ENCODE data around the gene TRAK1.
A peak's percentile ranks its signal among the peaks of the same experiment; 100 is the strongest.
"Not testable (repeated sequence)": the region's sequence is repeated elsewhere in the genome, so short reads cannot be mapped to it uniquely, and the experiment has no call there.

The TRAK1 gene

DNA sequence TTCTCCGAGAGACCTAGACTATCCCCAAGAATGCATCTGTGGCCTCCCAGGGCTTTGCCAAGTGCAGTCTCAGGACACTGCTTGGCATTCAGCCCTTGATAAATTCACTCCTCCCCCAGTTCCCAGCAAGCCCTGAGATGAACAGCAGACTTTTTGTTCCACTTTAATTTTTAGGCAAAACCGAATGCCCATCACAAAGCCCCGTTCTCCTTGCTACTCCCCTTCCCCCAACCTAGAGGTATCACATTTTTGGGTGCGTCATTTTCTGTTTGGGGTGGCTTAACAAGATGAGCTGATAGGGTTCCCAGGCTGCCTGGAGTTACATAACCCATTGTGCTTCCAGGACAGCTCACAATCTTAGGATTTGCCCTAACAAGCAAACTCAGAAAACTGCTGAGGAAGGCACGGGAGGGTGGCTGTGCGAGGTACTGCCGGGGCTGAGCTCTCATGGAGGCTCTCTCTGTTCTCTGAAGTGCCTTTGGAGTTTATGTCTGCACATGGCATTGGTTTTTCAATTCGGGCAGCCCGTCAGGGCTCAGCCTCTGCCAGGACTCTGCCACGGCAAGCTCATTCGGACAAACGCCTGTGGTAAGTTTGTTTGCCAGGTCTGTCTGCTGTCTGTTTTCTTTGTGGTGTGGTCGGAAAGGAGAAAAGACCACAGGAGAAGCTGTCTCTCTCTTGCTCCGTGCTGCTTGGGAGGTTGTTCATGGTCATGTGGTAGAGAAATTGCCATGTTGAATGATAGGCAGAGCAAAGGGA, at the start of gene TRAK1:
Gene TRAK1, plus strand, starts transcription at position 385 of the 759 bp plus-strand sequence. Its CDS starts 113 bp downstream, at position 498.
- Histone ChIP-seq H3K4me3 (no peak within 1 kb of the TSS), H3K9ac (ENCODE audit: insufficient read length) (no peak within 1 kb of the TSS), H3K9me3 (ENCODE audit: low read depth, low read length) (no peaks in the 10 kb centered on the region), H3K36me3 (ENCODE audit: insufficient read depth, low read length) (no peaks in the 10 kb centered on the region), H3K27ac (peak within 1 kb of the TSS; percentile 91)
- TF ChIP-seq FOXP2 (optimal IDR thresholded peaks at IDR 0.05; ENCODE audit: control extremely low read depth, extremely low read length, insufficient read depth) (no peak), POLR2AphosphoS5 (IDR thresholded peaks at IDR 0.05; ENCODE audit: borderline replicate concordance, low read depth, low read length) (no peak), EZH2 (IDR thresholded peaks at IDR 0.05) (no peak)
- DNase-seq (ENCODE audit: low read depth, low spot score): no peak

DNA sequence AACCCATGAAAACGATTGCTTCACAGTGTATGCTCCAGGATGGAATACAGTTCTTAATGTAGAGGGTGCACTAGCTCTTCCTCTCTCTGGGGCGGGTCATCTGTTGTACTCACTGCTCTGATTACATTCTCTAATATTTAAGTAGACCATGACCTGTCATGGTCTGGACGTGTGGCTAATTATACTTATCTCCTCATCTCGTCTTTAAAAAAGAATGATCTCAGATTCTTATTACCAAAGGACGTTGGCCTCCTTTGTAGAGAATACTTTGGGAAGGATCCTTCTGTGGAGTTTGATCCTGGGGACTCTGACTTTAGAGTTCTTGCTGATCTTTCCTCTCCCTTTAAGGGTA, 48.4 kb upstream of the TRAK1 start:
- TF ChIP-seq POLR2AphosphoS5 (IDR thresholded peaks at IDR 0.05; ENCODE audit: borderline replicate concordance, low read depth, low read length) (no peak), FOXP2 (optimal IDR thresholded peaks at IDR 0.05; ENCODE audit: control extremely low read depth, extremely low read length, insufficient read depth) (no peak), EZH2 (IDR thresholded peaks at IDR 0.05) (no peak)
- Histone ChIP-seq H3K27ac (no peak overlapping the region), H3K9me3 (ENCODE audit: low read depth, low read length) (no peaks in the 10 kb centered on the region), H3K36me3 (ENCODE audit: insufficient read depth, low read length) (no peaks in the 10 kb centered on the region), H3K9ac (ENCODE audit: insufficient read length) (no peak overlapping the region), H3K4me3 (no peak overlapping the region)
- DNase-seq (ENCODE audit: low read depth, low spot score): no peak

DNA sequence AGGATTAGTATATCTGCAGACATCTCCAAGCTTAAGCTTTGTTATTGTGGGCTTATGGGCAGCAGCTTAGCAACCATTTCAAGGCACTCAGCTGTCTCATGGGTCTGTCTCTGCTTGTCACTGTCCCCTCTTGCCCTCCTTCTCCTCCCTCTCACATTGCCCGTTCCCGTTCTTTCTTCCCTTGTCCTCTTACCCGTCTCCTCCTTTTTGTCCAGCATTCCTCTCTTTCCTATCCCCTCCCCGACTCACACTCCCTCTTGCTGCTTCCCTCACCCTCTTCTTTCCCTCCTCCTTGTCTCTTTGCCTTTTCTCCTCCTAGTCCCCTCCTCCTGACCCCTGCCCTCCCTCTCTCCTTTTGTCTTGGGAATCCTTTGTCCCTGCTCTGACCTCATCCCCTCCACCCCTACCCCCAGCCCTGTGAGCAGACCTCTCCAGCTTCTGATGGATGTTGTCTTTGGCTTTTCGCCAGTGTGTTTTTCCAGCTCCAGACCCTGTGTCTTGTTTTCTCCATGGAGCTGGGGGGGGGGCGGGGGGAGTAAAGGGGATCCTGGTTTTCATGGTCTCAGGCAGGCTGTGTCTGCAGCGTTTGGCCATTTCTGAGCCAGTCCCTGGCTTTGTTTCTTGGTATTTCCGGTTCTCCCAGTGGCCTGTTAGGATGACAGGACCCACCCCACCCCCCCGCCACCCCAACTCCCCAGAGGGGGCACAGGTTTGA, 47.9 kb upstream of the TRAK1 start:
- no peaks in the 10 kb centered on the region for H3K9me3 ChIP-seq (ENCODE audit: low read depth, low read length)
- DNase-seq (ENCODE audit: low read depth, low spot score): no peak
- H3K9ac ChIP-seq (ENCODE audit: insufficient read length): no peak overlapping the region
- no peak overlapping the region for H3K4me3 ChIP-seq
- no peak overlapping the region for H3K27ac ChIP-seq
- no peak for TF ChIP-seq EZH2 (IDR thresholded peaks at IDR 0.05)
- no peak for TF ChIP-seq FOXP2 (optimal IDR thresholded peaks at IDR 0.05; ENCODE audit: control extremely low read depth, extremely low read length, insufficient read depth)
- H3K36me3 ChIP-seq (ENCODE audit: insufficient read depth, low read length): no peaks in the 10 kb centered on the region

DNA sequence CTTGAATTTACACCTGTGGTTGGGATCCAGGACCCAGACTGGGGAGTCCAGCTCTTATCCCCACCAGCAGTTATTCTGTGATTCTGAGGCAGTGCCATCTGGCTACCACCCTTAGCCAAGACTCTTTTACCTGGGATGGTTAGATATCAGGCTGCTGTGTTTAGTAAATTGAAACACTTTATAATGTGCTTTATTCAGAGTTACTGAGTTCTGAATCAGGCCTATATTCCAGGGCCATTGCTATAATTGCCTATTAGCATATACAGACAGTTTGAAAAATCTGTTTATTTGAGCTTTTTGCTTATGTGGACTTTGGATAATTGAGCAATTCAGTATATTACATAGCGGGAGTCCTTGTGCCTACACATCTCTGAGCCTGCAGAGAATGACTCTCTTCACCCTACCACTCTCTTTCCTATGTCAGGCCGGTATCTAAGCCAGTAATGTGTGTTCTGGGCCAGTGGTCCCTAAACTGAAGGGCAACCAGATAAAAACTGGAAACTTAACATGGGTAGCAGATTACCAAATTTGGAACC, 45.4 kb upstream of the TRAK1 start:
- TF ChIP-seq EZH2 (IDR thresholded peaks at IDR 0.05) (no peak), FOXP2 (optimal IDR thresholded peaks at IDR 0.05; ENCODE audit: control extremely low read depth, extremely low read length, insufficient read depth) (no peak), POLR2AphosphoS5 (IDR thresholded peaks at IDR 0.05; ENCODE audit: borderline replicate concordance, low read depth, low read length) (no peak)
- Histone ChIP-seq H3K36me3 (ENCODE audit: insufficient read depth, low read length) (no peaks in the 10 kb centered on the region), H3K9me3 (ENCODE audit: low read depth, low read length) (no peaks in the 10 kb centered on the region), H3K4me3 (no peak overlapping the region), H3K27ac (no peak overlapping the region), H3K9ac (ENCODE audit: insufficient read length) (no peak overlapping the region)
- DNase-seq (ENCODE audit: low read depth, low spot score): no peak

- H3K9me3 ChIP-seq (ENCODE audit: low read depth, low read length); H3K36me3 ChIP-seq (ENCODE audit: insufficient read depth, low read length); H3K4me3 ChIP-seq; H3K9ac ChIP-seq (ENCODE audit: insufficient read length); DNase-seq (ENCODE audit: low read depth, low spot score); H3K27ac ChIP-seq: not testable (repeated sequence)
Observed at GRCh38 chr3:42048526-42048925, 42.6 kb upstream of the TRAK1 start.

GRCh38 chr3:42050126-42050525, 41.0 kb upstream of the TRAK1 start:
- no peak overlapping the region for H3K4me3 ChIP-seq
- no peak for TF ChIP-seq FOXP2 (optimal IDR thresholded peaks at IDR 0.05; ENCODE audit: control extremely low read depth, extremely low read length, insufficient read depth)
- TF ChIP-seq POLR2AphosphoS5 (IDR thresholded peaks at IDR 0.05; ENCODE audit: borderline replicate concordance, low read depth, low read length): no peak
- no peak for TF ChIP-seq EZH2 (IDR thresholded peaks at IDR 0.05)
- H3K9me3 ChIP-seq (ENCODE audit: low read depth, low read length): no peaks in the 10 kb centered on the region
- H3K9ac ChIP-seq (ENCODE audit: insufficient read length): no peak overlapping the region
- H3K36me3 ChIP-seq (ENCODE audit: insufficient read depth, low read length): no peaks in the 10 kb centered on the region
- H3K27ac ChIP-seq: no peak overlapping the region
- no peak for DNase-seq (ENCODE audit: low read depth, low spot score)

- Histone ChIP-seq H3K9ac (ENCODE audit: insufficient read length) (no peak overlapping the region), H3K4me3 (no peak overlapping the region), H3K27ac (no peak overlapping the region), H3K9me3 (ENCODE audit: low read depth, low read length) (no peaks in the 10 kb centered on the region), H3K36me3 (ENCODE audit: insufficient read depth, low read length) (no peaks in the 10 kb centered on the region)
- TF ChIP-seq FOXP2 (optimal IDR thresholded peaks at IDR 0.05; ENCODE audit: control extremely low read depth, extremely low read length, insufficient read depth) (no peak), EZH2 (IDR thresholded peaks at IDR 0.05) (no peak), POLR2AphosphoS5 (IDR thresholded peaks at IDR 0.05; ENCODE audit: borderline replicate concordance, low read depth, low read length) (no peak)
- DNase-seq (ENCODE audit: low read depth, low spot score): no peak
Observed at GRCh38 chr3:42051384-42052131, 39.6 kb upstream of the TRAK1 start.

- H3K4me3 ChIP-seq: no peak overlapping the region
- H3K27ac ChIP-seq: no peak overlapping the region
- H3K9ac ChIP-seq (ENCODE audit: insufficient read length): no peak overlapping the region
- TF ChIP-seq EZH2 (IDR thresholded peaks at IDR 0.05) (no peak), FOXP2 (optimal IDR thresholded peaks at IDR 0.05; ENCODE audit: control extremely low read depth, extremely low read length, insufficient read depth) (no peak), POLR2AphosphoS5 (IDR thresholded peaks at IDR 0.05; ENCODE audit: borderline replicate concordance, low read depth, low read length) (no peak)
- H3K9me3 ChIP-seq (ENCODE audit: low read depth, low read length): no peaks in the 10 kb centered on the region
- H3K36me3 ChIP-seq (ENCODE audit: insufficient read depth, low read length): no peaks in the 10 kb centered on the region
- no peak for DNase-seq (ENCODE audit: low read depth, low spot score)
Observed at GRCh38 chr3:42052132-42052483, 39.0 kb upstream of the TRAK1 start.
